Activated CD4-positive, alpha-beta T cell treated with anti-CD3 and anti-CD28 coated beads, Interleukin-2, amount 10 ng/mL, durations not matched to agents 7 days and 5 days (primary cell): ENCODE measurements around the gene SERPINF2. TPM values are rescaled to one million over a fixed set of nuclear protein-coding genes. Genes with fewer than 3 reads are reported as not detected.
"Not testable (repeated sequence)": the region's sequence is repeated elsewhere in the genome, so short reads cannot be mapped to it uniquely, and the experiment has no call there.

ENCODE experiments used
- CTCF ChIA-PET: fragments of 350-600 bp; sonication (Branson Sonifier 250); formaldehyde crosslinking; loops from one replicate; lab custom pipeline; 2021; ENCODE audit warnings: antibody characterized with exemption; lab: Charles Lee
- POLR2A ChIA-PET: fragments of 350-600 bp; sonication (Branson Sonifier 250); formaldehyde crosslinking; loops from one replicate; lab custom pipeline; 2021; ENCODE audit warnings: antibody characterized with exemption; lab: Charles Lee
- DNase-seq: peaks from one replicate; pipeline ENCODE4 v3.0.0-alpha.2; 2020
- H3K27ac Mint-ChIP-seq: one replicate; pipeline ENCODE4 v1.8.0; 2021; ENCODE audit warnings: mild to moderate bottlenecking, moderate library complexity, mixed read lengths
- H3K27me3 Mint-ChIP-seq: one replicate; pipeline ENCODE4 v1.8.0; 2021; ENCODE audit warnings: mixed read lengths
- H3K36me3 Mint-ChIP-seq: one replicate; pipeline ENCODE4 v1.8.0; 2021; ENCODE audit warnings: low read depth, mixed read lengths
- H3K4me1 Mint-ChIP-seq: one replicate; pipeline ENCODE4 v1.8.0; 2021; ENCODE audit warnings: mixed read lengths
- H3K4me3 Mint-ChIP-seq: one replicate; pipeline ENCODE4 v1.8.0; 2021; ENCODE audit warnings: mild to moderate bottlenecking, moderate library complexity, mixed read lengths
- H3K9me3 Mint-ChIP-seq: one replicate; pipeline ENCODE4 v1.8.0; 2021; ENCODE audit warnings: mixed read lengths
- total RNA-seq, 2 experiments: library from RNA; stranded (reverse); gene quantifications; one replicate each; pipeline ENCODE4 v1.2.3, GENCODE V29; 2021

The SERPINF2 gene
- total RNA-seq = 1 to 10 TPM in 1 of 2 experiments, under 1 TPM in 1; 0.79 to 1.3 TPM

DNA sequence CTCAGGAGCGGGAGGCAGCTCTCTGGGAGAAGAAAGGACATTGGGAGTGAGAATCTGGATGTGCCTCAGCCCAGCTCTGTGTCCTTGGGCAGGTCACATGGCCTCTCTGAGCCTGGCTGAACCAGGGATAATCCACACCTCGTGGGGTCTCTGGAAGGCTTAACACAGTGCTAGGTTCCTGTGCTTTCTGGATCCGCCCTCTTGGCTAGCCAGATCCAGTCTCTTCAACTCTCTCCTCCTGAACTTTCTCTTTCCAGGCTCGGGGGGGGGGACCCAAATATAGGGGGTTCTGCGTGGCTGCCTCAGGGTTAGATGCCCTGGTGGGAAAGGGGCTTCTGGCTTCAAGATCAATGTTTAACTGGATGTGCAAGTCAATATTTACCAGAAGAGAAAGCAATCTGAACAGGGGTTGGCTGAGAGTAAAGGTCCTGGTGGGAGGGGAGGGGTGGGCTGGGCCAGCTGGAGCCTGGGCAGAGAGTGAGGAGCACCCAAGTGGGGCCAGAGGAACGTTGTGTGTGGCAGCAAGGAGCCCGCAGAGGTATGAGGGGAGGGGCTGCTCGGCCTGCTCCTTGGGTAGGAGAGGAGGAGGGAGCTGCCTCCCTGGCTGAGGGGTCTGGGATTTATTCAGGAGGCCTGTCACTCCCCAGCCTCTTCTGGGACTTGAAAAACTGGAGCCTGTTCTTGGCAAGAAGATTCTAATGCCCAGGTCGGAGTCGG lies at the start of gene SERPINF2:
SERPINF2 (plus strand) TSS at position 501 of the 717 bp plus-strand sequence. CDS start 2,125 bp downstream, outside the sequence.
- H3K27ac Mint-ChIP-seq = no peak within 1 kb of the TSS
- POLR2A ChIA-PET = no interaction called here

DNA sequence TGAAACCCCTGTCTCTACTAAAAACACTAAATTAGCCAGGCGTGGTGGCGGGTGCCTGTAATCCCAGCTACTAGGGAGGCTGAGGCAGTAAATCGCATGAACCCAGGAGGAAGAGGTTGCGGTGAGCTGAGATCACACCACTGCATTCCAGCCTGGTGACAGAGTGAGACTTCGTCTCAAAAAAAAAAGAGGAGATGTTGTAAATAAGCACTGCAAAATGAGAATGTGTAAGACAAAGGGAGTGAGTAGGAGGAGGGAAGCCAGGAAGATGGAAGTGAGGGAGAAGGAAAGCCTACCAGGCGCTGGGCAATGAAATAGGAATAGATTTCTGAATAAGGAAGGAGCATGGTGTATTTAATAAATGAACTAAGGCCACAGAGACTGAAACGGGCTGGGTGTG lies 49.3 kb upstream of the SERPINF2 start:
- H3K4me1 Mint-ChIP-seq = no peaks in the 10 kb centered on the region
- no peak overlapping the region for H3K4me3 Mint-ChIP-seq
- CTCF ChIA-PET = no interaction called here
- peaks cover 4% of the 10 kb centered on the region for H3K27me3 Mint-ChIP-seq
- H3K36me3 Mint-ChIP-seq = no peaks in the 10 kb centered on the region
- no peak overlapping the region for H3K27ac Mint-ChIP-seq
- POLR2A ChIA-PET = no interaction called here
- no peaks in the 10 kb centered on the region for H3K9me3 Mint-ChIP-seq
- DNase-seq = no peak

More for the DNA sequence above, at the start of gene SERPINF2:
- no peak within 1 kb of the TSS for H3K4me3 Mint-ChIP-seq
- no peak for DNase-seq
- H3K9me3 Mint-ChIP-seq = no peaks in the 10 kb centered on the region
- H3K27me3 Mint-ChIP-seq = no peaks in the 10 kb centered on the region
- CTCF ChIA-PET = no interaction called here
- peaks cover 6% of the 10 kb centered on the region for H3K36me3 Mint-ChIP-seq
- no peaks in the 10 kb centered on the region for H3K4me1 Mint-ChIP-seq

- no peak overlapping the region for H3K4me3 Mint-ChIP-seq
- ChIA-PET POLR2A (no interaction called here), CTCF (no interaction called here)
- H3K27me3 Mint-ChIP-seq = peaks cover 4% of the 10 kb centered on the region
- no peaks in the 10 kb centered on the region for H3K9me3 Mint-ChIP-seq
- H3K27ac Mint-ChIP-seq = no peak overlapping the region
- no peak for DNase-seq
- H3K4me1 Mint-ChIP-seq = no peaks in the 10 kb centered on the region
- no peaks in the 10 kb centered on the region for H3K36me3 Mint-ChIP-seq
Measured at GRCh38 chr17:1695365-1695764, 47.3 kb upstream of the SERPINF2 start.

DNA sequence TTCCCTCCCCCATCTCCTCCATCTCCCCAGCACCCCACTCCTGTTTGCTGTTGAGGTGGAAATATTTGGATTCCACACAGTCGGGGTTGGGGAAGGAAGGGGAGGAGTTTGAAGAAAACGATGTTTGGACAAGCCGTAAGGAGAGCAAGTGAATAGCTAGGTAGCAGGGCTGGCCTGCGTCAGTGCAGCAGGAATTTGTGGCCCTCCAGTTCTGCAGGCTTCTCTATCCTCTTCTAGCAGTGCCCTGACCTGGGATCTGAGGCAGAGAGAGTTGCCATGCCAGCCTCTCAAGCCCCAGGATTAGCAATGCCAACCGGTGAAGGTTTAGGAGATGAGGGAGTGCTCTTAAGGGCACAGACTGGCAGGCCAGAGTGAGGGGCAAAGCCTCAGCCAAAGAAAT lies 45.0 kb upstream of the SERPINF2 start:
- ChIA-PET CTCF (no interaction called here), POLR2A (no interaction called here)
- no peak for DNase-seq
- no peaks in the 10 kb centered on the region for H3K9me3 Mint-ChIP-seq
- no peak overlapping the region for H3K4me3 Mint-ChIP-seq
- no peaks in the 10 kb centered on the region for H3K4me1 Mint-ChIP-seq
- H3K27me3 Mint-ChIP-seq = peaks cover 2% of the 10 kb centered on the region
- H3K36me3 Mint-ChIP-seq = no peaks in the 10 kb centered on the region
- H3K27ac Mint-ChIP-seq = no peak overlapping the region

GRCh38 chr17:1699891-1700290 lies 42.8 kb upstream of the SERPINF2 start:
- DNase-seq, H3K27ac Mint-ChIP-seq, H3K27me3 Mint-ChIP-seq, POLR2A ChIA-PET, H3K36me3 Mint-ChIP-seq, H3K9me3 Mint-ChIP-seq, H3K4me1 Mint-ChIP-seq, H3K4me3 Mint-ChIP-seq: not testable (repeated sequence)
- CTCF ChIA-PET = interaction anchor here (0.9 kb wide), 1 partner anchor 17 kb away, joined by 3 read pairs; no protein-coding TSS in a partner anchor

- DNase-seq = no peak
- ChIA-PET CTCF (no interaction called here), POLR2A (no interaction called here)
- Mint-ChIP-seq H3K4me1 (peaks cover 4% of the 10 kb centered on the region), H3K27me3 (peaks cover 26% of the 10 kb centered on the region), H3K4me3 (no peak overlapping the region), H3K27ac (no peak overlapping the region), H3K9me3 (no peaks in the 10 kb centered on the region), H3K36me3 (no peaks in the 10 kb centered on the region)
Measured at GRCh38 chr17:1703063-1703462, 39.6 kb upstream of the SERPINF2 start.

GRCh38 chr17:1705004-1705403 lies 37.7 kb upstream of the SERPINF2 start:
- no peak for DNase-seq
- H3K27ac Mint-ChIP-seq = no peak overlapping the region
- H3K9me3 Mint-ChIP-seq = no peaks in the 10 kb centered on the region
- peaks cover 8% of the 10 kb centered on the region for H3K4me1 Mint-ChIP-seq
- no peaks in the 10 kb centered on the region for H3K36me3 Mint-ChIP-seq
- POLR2A ChIA-PET = no interaction called here
- no peak overlapping the region for H3K4me3 Mint-ChIP-seq
- peaks cover 30% of the 10 kb centered on the region for H3K27me3 Mint-ChIP-seq
- CTCF ChIA-PET = interaction anchor here (1.4 kb wide), 1 partner anchor 36 kb away, joined by 3 read pairs; no protein-coding TSS in a partner anchor

DNA sequence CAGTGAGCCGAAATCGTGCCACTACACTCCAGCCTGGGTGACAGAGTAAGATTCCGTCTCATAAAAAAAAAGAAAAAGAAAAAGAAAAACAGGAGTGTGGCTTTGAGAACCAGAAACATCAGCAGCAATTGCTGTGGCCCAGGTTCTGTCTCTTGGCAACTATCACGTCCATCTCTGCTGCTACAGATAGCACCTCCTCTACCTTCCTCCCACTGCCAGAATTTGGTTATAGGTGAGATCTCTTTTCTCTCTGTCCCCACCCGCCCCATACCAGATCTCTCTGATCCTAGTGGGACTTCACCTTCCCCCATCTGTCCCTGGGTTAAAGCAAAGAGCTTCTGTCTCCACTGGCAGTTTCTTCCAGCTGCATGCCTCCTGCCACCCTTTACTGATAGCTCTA lies 35.6 kb upstream of the SERPINF2 start:
- Mint-ChIP-seq H3K9me3 (no peaks in the 10 kb centered on the region), H3K4me1 (peaks cover 21% of the 10 kb centered on the region), H3K27me3 (peaks cover 46% of the 10 kb centered on the region), H3K27ac (no peak overlapping the region), H3K36me3 (peaks cover 9% of the 10 kb centered on the region), H3K4me3 (no peak overlapping the region)
- DNase-seq = no peak
- POLR2A ChIA-PET = no interaction called here
- CTCF ChIA-PET = interaction anchor here (1.1 to 1.6 kb wide), 2 partner anchors 9 to 17 kb away, joined by 3 read pairs; no protein-coding TSS in a partner anchor

DNA sequence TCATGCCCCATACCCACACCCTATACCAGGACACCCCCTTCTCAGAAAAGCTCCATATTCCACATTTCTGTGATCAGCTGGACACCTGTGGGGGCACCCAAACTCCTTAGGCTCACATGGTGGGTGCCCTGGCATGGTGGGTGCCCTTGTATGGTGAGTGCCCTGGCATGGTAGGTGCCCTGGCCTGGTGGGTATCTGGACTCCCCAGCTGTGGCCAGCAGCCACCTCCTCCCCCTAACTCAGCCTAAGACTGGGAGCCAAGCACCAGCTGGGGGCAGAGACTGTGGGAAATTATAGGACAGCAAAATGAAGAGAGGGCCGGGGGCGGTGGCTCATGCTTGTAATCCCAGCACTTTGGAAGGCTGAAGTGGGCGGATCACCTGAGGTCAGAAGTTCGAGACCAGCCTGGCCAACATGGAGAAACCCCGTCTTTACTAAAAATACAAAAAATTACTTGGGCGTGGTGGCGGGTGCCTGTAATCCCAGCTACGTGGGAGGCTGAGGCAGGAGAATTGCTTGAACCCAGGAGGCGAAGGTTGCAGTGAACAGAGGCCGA lies 33.8 kb upstream of the SERPINF2 start:
- POLR2A ChIA-PET, H3K9me3 Mint-ChIP-seq, DNase-seq, H3K4me3 Mint-ChIP-seq, H3K27ac Mint-ChIP-seq: not testable (repeated sequence)
- peaks cover 15% of the 10 kb centered on the region for H3K36me3 Mint-ChIP-seq
- CTCF ChIA-PET = interaction anchor here (0.8 to 0.9 kb wide), 2 partner anchors 183 to 215 kb away, joined by 3 to 8 read pairs; no protein-coding TSS in a partner anchor
- H3K27me3 Mint-ChIP-seq = peaks cover 46% of the 10 kb centered on the region
- H3K4me1 Mint-ChIP-seq = peaks cover 23% of the 10 kb centered on the region

- peaks cover 44% of the 10 kb centered on the region for H3K27me3 Mint-ChIP-seq
- DNase-seq = no peak
- POLR2A ChIA-PET = no interaction called here
- CTCF ChIA-PET = interaction anchor here (0.8 kb wide), 1 partner anchor 215 kb away, joined by 8 read pairs; no protein-coding TSS in a partner anchor
- peaks cover 26% of the 10 kb centered on the region for H3K4me1 Mint-ChIP-seq
- no peak overlapping the region for H3K27ac Mint-ChIP-seq
- H3K4me3 Mint-ChIP-seq = no peak overlapping the region
- H3K36me3 Mint-ChIP-seq = peaks cover 15% of the 10 kb centered on the region
- no peaks in the 10 kb centered on the region for H3K9me3 Mint-ChIP-seq
Measured at GRCh38 chr17:1709403-1709951, 33.2 kb upstream of the SERPINF2 start.

GRCh38 chr17:1709971-1710806 lies 32.5 kb upstream of the SERPINF2 start, which contains the start of gene TLCD2:
Gene TLCD2, minus strand, starts transcription at chr17:1710377. Its CDS starts 135 bp downstream, at chr17:1710242.
- H3K4me1 Mint-ChIP-seq = peaks cover 30% of the 10 kb centered on the region
- H3K9me3 Mint-ChIP-seq = no peaks in the 10 kb centered on the region
- CTCF ChIA-PET = interaction anchor here (0.8 to 1.5 kb wide), 2 partner anchors 10 to 216 kb away, joined by 5 to 8 read pairs; no protein-coding TSS in a partner anchor
- POLR2A ChIA-PET = no interaction called here
- peaks cover 40% of the 10 kb centered on the region for H3K27me3 Mint-ChIP-seq
- peak within 1 kb of the TSS; percentile 31 for H3K27ac Mint-ChIP-seq
- DNase-seq = no peak
- peaks cover 15% of the 10 kb centered on the region for H3K36me3 Mint-ChIP-seq
- peak within 1 kb of the TSS; percentile 47 for H3K4me3 Mint-ChIP-seq

DNA sequence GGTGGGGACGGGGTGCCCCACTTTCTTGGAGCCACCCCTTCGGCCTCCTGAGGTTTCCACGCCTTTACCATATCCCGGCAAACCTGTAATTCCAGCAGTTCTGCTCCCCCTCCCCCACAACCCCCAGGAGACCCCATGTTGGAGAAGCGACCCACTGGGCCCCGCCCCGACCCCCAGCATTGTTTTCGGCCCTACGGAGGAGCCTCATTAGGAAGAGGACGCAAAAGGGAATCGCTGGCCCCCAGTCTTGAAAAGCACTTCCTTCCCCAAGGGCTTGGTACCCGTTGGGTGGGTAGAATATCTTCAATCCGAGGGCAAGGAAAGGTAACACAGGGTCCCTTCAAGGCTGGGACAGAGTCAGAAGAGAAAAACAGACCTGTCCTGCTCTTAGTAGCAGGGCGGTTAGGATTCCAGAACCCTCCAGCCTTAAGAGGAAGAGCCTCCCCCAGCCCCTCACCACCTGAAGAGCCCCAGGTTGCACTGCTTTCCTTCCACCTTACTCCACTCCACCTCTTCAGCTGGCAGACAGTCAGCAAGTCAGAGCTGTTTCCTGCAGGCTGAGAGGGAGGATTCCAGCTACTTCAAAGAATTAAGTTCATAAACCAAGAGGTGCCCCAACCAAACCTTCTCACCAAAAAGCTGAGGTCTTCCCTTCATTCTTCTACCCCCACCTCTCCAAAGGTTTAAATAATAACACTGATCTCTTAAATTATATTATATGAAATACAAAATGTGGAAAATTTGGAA lies 31.7 kb upstream of the SERPINF2 start:
- peak; percentile 26 for DNase-seq
- ChIA-PET CTCF (interaction anchor here (1.5 kb wide), 1 partner anchor 10 kb away, joined by 5 read pairs; no protein-coding TSS in a partner anchor), POLR2A (no interaction called here)
- Mint-ChIP-seq H3K27ac (peak overlapping the region; percentile 31), H3K4me1 (peaks cover 31% of the 10 kb centered on the region), H3K36me3 (peaks cover 15% of the 10 kb centered on the region), H3K27me3 (peaks cover 35% of the 10 kb centered on the region), H3K9me3 (no peaks in the 10 kb centered on the region), H3K4me3 (peak overlapping the region; percentile 47)
